Osteoblast (primary cell): ENCODE data around the gene UBE2V1. TPM values are rescaled to one million over a fixed set of nuclear protein-coding genes. Genes with fewer than 3 reads are reported as not detected.
"Not testable (repeated sequence)": the region's sequence is repeated elsewhere in the genome, so short reads cannot be mapped to it uniquely, and the experiment has no call there.

Experiments
- DNase-seq: peaks from one replicate; pipeline ENCODE4 v3.0.0; 2011; ENCODE audit warnings: low spot score, mixed read lengths; ENCODE audit not compliant: insufficient read length; ENCODE audit errors: missing footprints
- H2AFZ ChIP-seq: 2 replicates; pipeline ENCODE4 v1.6.0; 2011; ENCODE audit warnings: mild to moderate bottlenecking, low read length
- H3K27ac ChIP-seq: 2 replicates; pipeline ENCODE4 v1.5.1; 2011; ENCODE audit warnings: mild to moderate bottlenecking, low read depth, low read length, moderate library complexity
- H3K27me3 ChIP-seq: 2 replicates; pipeline ENCODE4 v1.6.0; 2012; ENCODE audit warnings: mild to moderate bottlenecking, control low read depth, inconsistent platforms, low read length, moderate library complexity; ENCODE audit not compliant: insufficient read depth
- H3K36me3 ChIP-seq: 2 replicates; pipeline ENCODE4 v1.5.1; 2011; ENCODE audit warnings: mild to moderate bottlenecking, low read length, control low read depth, moderate library complexity; ENCODE audit not compliant: insufficient read depth
- H3K4me1 ChIP-seq: 2 replicates; pipeline ENCODE4 v1.5.1; 2011; ENCODE audit warnings: mild to moderate bottlenecking, low read length, control low read depth, moderate library complexity; ENCODE audit not compliant: insufficient read depth
- H3K4me2 ChIP-seq: 2 replicates; pipeline ENCODE4 v1.6.0; 2011; ENCODE audit warnings: mild to moderate bottlenecking, low read length; ENCODE audit not compliant: insufficient read depth
- H3K4me3 ChIP-seq: fragments of 200-600 bp; sonication (generic); 3 replicates; pipeline ENCODE4 v1.5.1; 2012; ENCODE audit warnings: mild to moderate bottlenecking, low read length, inconsistent platforms; ENCODE audit not compliant: insufficient read depth
- H3K79me2 ChIP-seq: 2 replicates; pipeline ENCODE4 v1.6.0; 2012; ENCODE audit warnings: mild to moderate bottlenecking, low read length, control low read depth, inconsistent platforms; ENCODE audit not compliant: insufficient read depth
- H3K9me3 ChIP-seq: 2 replicates; pipeline ENCODE4 v1.5.1; 2011; ENCODE audit warnings: low read depth, low read length, control low read depth
- H4K20me1 ChIP-seq: 2 replicates; pipeline ENCODE4 v1.6.0; 2012; ENCODE audit warnings: mild to moderate bottlenecking, low read length, control low read depth; ENCODE audit not compliant: insufficient read depth
- total RNA-seq: library from RNA; depleted of rRNA; stranded (reverse); fragments of >200 nt; gene quantifications from 2 replicates; pipeline ENCODE4 v1.2.3, GENCODE V29; 2012
- TF ChIP-seq, protein P1 (sequence below): IDR thresholded peaks from 2 replicates; pipeline ENCODE4 v1.5.1; 2011; ENCODE audit warnings: mild to moderate bottlenecking, low read depth, low read length, moderate library complexity; ENCODE audit errors: extremely low read depth

UBE2V1 gene
- total RNA-seq, 1 donor, result 90.8 TPM

GRCh38 chr20:50136822-50137599 lies 24.1 kb upstream of the UBE2V1 start:
- H3K4me3 ChIP-seq, result no peak overlapping the region
- peaks cover 47% of the 10 kb centered on the region for H3K36me3 ChIP-seq
- peaks cover 20% of the 10 kb centered on the region for H4K20me1 ChIP-seq
- H3K79me2 ChIP-seq, result peaks cover 97% of the 10 kb centered on the region
- TF ChIP-seq, protein P1, sequence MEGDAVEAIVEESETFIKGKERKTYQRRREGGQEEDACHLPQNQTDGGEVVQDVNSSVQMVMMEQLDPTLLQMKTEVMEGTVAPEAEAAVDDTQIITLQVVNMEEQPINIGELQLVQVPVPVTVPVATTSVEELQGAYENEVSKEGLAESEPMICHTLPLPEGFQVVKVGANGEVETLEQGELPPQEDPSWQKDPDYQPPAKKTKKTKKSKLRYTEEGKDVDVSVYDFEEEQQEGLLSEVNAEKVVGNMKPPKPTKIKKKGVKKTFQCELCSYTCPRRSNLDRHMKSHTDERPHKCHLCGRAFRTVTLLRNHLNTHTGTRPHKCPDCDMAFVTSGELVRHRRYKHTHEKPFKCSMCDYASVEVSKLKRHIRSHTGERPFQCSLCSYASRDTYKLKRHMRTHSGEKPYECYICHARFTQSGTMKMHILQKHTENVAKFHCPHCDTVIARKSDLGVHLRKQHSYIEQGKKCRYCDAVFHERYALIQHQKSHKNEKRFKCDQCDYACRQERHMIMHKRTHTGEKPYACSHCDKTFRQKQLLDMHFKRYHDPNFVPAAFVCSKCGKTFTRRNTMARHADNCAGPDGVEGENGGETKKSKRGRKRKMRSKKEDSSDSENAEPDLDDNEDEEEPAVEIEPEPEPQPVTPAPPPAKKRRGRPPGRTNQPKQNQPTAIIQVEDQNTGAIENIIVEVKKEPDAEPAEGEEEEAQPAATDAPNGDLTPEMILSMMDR, result no peak
- peak overlapping the region; percentile 82 for H3K27ac ChIP-seq
- H3K9me3 ChIP-seq, result no peaks in the 10 kb centered on the region
- H3K4me1 ChIP-seq, result peaks cover 32% of the 10 kb centered on the region
- no peak overlapping the region for H2AFZ ChIP-seq
- no peaks in the 10 kb centered on the region for H3K27me3 ChIP-seq
- H3K4me2 ChIP-seq, result no peak overlapping the region
- no peak for DNase-seq

DNA sequence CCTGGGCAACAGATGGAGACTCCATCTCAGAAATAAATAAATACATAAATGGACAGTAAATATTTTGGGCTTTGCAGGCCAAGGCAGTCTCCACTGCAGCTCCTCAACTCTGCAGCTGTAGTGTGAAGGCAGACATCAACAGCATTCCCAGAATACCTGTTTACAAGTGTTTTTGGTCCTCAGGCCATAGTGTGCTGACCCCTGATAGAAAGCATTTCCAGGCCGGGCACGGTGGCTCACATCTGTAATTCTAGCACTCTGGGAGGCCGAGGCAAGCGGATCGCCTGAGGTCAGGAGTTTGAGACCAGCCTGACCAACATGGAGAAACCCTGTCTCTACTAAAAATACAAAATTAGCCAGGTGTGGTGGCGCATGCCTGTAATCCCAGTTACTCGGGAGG lies 22.2 kb upstream of the UBE2V1 start:
- Histone ChIP-seq H3K79me2 (peaks cover 83% of the 10 kb centered on the region), H3K36me3 (peaks cover 34% of the 10 kb centered on the region), H3K4me1 (peaks cover 41% of the 10 kb centered on the region), H4K20me1 (peaks cover 25% of the 10 kb centered on the region)
- not testable (repeated sequence) for H2AFZ ChIP-seq, DNase-seq, H3K4me2 ChIP-seq, H3K4me3 ChIP-seq, H3K9me3 ChIP-seq, H3K27me3 ChIP-seq, H3K27ac ChIP-seq

GRCh38 chr20:50133474-50134217 lies 20.7 kb upstream of the UBE2V1 start:
- H2AFZ ChIP-seq, result no peak overlapping the region
- no peak overlapping the region for H3K27ac ChIP-seq
- no peaks in the 10 kb centered on the region for H3K9me3 ChIP-seq
- H3K4me1 ChIP-seq, result peaks cover 36% of the 10 kb centered on the region
- no peak overlapping the region for H3K4me2 ChIP-seq
- DNase-seq, result no peak
- H3K36me3 ChIP-seq, result peaks cover 38% of the 10 kb centered on the region
- TF ChIP-seq, protein P1, result peak; percentile 27
- H3K79me2 ChIP-seq, result peaks cover 76% of the 10 kb centered on the region
- H3K27me3 ChIP-seq, result no peaks in the 10 kb centered on the region
- no peak overlapping the region for H3K4me3 ChIP-seq
- peaks cover 25% of the 10 kb centered on the region for H4K20me1 ChIP-seq

DNA sequence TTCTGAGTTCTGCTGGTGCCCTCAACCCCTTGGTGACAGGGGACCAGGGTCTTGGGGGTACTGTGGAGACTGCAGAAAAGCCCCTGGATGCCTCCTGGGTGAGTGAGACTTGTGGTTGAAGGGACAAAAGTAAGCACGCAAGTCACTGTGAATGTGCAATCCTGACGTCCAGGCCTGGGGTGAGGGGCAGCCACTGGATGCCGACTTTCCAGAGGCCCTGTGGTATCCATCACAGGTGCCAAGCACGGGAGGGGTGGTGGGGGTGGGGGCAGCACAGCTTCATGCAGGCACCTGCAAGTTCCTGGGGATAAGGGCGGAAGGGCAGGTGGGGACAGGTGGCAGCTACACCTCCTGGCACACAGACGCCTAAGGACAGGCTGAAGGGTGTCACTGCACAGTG lies 20.1 kb upstream of the UBE2V1 start:
- H4K20me1 ChIP-seq, result peaks cover 21% of the 10 kb centered on the region
- no peaks in the 10 kb centered on the region for H3K9me3 ChIP-seq
- no peak overlapping the region for H3K4me2 ChIP-seq
- no peaks in the 10 kb centered on the region for H3K27me3 ChIP-seq
- no peak overlapping the region for H3K27ac ChIP-seq
- H3K79me2 ChIP-seq, result peaks cover 70% of the 10 kb centered on the region
- H2AFZ ChIP-seq, result no peak overlapping the region
- no peak for DNase-seq
- peaks cover 30% of the 10 kb centered on the region for H3K4me1 ChIP-seq
- H3K36me3 ChIP-seq, result peaks cover 44% of the 10 kb centered on the region
- TF ChIP-seq, protein P1, result no peak
- no peak overlapping the region for H3K4me3 ChIP-seq
